GM21576 (cell line): ENCODE measurements around the gene F12.
"Not testable (repeated sequence)": the region's sequence is repeated elsewhere in the genome, so short reads cannot be mapped to it uniquely, and the experiment has no call there.

ENCODE experiments used
- ATAC-seq: cut with Tn5 transposase; IDR thresholded peaks from one replicate; pipeline ENCODE4 v1.9.1; 2021; ENCODE audit warnings: mild to moderate bottlenecking, moderate library complexity; ENCODE audit not compliant: unreplicated experiment

Gene F12

DNA sequence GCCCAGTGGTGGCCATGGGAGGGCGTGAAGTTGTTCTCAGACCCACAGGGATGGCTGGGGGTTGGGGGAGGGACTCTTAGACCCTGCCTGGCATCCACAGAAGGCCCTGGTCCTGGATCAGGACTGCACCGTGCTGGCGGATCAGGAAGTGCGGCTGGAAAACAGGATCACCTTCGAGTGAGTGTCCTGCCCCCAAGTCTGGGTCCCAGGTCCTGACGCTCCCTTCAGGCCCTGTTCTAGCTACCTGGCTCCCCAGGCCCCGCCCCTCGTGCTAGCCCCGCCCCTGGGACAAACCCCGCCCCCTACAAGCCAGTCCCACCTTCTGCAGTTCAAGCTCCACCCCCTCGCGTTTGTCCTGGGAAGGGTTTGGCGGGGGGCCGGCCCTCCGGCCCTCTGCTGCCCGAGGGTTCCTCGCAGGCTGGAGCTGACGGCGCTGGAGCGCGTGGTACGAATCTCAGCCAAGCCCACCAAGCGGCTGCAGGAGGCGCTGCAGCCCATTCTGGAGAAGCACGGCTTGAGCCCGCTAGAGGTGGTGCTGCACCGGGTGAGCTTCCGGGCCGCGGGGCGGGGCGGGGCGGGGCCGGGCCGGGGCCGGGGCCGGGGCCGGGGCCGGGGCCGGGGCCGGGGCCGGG, 38.8 kb downstream of the F12 start:
- peak; percentile 50 for ATAC-seq

DNA sequence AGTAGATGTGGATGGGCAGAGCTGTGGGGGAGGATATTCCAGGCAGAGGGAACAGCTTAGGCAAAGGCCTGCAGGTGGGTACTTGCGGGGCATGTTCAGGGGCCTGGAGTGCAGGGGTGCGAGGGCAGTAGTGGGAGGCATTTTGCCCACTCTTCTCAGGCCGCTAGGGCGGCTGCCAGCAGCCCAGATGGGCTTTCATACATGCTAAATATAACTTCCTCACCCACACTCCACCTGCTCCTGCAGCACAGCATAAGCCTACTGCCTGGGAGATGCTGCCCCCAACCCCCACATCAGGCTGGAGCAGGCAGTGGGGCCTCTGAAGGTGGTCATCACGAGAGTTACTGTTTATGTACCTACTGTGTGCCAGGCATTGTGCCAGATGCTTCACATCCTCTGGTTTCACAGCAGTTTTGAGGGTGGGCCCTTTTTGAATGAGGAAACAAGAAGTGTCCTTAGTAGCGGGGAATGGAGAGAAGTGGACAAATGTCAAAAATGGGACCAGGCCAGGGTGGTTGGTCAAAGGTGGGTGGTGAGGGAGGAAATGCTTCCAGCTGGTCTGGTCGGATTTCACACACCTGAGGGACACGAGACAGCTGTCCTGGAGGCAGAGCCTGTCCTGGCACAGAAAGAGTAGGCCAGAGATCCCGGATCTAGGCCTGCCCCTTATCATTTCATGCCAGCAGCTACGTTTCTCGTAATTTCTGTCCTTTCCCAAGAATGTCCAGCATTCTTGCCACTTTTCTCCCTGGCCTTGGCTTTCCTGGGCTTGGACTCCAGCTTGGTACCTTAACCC, 39.5 kb downstream of the F12 start:
- no peak for ATAC-seq

DNA sequence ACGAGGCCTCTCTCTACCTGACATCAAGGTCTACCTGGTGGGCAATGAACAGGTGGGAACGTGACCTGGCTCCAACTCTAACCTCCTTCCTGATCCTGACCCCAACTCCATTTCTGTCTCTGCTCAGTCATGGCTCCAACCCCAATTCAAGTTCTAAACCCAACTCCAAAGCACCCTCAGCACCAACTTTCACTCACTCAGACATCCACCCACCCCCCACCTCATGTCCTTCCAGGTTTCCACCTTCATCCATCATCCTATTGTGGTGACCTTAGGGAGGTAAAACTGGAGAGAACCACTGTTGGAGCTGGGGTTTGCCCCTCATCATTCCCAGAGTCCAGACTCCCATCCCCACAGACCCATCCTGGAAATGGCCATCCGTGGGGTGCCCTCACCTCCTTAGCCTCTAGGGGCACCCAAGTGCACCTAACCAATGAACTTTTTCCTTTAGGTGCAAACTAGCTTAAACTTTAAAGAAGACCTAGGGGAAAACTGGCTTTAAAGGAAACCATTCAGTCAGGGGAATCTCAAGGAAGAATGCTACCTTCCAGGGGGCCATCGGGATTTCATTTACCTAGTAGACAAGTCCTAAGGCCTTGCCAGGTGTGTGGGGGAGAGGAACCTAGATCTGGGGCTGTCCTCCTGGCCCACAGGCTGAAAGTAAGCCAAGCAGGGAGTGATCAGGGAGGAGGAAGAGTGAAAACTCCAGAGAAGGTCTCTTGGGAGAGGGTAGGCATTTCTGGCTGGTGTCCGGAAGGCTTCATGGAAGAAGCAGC, 40.3 kb downstream of the F12 start:
- no peak for ATAC-seq

DNA sequence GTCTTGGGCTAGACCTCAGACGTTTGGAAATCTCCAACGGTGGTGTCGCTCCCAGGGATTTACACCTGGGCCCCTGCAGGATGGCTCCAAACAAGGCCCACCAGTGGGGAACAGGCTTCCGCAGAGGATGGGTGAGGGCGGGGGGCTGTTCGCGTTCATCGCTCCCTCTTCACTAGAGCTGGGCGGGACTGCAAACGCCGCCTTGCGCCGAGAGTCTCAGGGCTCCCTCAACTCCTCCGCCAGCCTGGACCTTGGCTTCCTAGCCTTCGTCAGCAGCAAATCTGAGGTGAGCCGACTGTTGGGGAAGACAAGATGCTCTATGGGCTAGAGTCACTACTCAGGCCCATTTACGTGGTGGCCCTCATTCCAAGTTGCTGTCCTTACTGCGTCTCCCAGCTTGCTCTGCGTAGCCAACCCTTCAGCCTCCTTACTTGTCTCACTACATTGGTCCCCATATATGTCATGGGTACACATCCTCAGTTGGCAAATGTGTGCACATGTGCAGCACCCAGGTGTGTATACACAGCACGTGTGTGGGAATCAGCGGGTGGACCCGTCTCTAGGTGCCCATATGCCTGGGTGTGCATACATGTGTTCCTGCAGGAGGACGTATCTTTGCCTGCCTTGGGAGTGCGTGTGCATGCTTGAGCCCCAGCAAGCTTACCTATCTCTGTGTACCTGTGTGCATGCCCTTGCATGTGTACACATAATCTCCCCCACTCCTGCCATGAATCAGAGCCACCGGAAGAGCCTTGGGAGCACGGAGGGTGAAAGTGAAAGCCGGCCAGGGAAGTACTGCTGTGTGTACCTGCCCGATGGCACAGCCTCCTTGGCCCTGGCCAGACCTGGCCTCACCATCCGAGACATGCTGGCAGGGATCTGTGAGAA, 41.1 kb downstream of the F12 start:
- ATAC-seq = no peak

DNA sequence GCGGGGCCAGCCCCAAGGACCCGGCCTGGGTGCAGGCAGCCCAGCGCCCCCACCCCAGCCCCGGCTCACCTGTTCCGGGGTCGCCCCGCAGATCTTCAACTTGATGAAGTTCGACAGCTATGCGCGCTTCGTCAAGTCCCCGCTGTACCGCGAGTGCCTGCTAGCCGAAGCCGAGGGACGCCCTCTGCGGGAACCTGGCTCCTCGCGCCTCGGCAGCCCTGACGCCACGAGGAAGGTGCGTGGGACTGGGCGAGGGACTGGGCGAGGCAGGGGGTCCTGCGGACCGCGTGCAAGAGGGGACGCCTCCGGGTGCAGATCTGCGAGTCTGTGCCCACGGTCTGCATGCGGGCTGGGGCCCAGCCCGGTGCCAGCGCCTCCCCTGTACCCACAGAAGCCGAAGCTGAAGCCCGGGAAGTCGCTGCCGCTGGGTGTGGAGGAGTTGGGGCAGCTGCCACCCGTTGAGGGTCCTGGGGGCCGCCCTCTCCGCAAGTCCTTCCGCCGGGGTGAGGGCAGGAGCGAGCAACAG, 42.0 kb downstream of the F12 start:
- no peak for ATAC-seq

DNA sequence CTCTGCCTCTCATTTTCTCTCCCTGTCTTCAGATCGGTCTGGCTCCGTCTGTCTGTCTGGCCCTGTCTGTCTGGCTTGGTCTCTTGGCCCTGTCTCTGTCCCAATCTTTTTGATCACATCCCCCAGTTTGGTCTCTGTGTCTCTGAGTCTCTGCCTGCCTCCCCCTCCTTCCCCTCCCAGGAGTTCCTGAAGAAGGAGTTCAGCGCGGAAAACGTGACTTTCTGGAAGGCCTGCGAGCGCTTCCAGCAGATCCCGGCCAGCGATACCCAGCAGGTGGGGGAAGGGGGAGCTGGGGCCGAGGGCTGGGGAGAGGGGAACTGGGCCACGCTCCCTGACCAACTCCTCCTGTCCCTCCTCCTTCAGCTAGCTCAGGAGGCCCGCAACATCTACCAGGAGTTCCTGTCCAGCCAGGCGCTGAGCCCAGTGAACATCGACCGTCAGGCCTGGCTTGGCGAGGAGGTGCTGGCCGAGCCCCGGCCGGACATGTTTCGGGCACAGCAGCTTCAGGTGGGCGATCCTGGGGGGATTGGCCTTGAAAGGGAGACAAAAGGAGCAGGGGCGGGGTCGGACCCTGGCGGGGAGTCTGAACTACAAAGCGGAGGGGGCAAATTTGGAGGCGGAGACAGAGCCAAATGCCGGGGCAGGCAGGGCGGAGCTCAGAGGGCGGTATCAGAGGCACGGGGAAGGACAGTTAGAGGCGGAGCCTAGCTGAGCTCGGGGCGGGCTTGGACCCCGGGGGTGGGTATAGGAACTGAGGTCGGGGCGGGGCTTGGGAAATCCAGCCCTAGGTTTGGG, 42.6 kb downstream of the F12 start:
- no peak for ATAC-seq

DNA sequence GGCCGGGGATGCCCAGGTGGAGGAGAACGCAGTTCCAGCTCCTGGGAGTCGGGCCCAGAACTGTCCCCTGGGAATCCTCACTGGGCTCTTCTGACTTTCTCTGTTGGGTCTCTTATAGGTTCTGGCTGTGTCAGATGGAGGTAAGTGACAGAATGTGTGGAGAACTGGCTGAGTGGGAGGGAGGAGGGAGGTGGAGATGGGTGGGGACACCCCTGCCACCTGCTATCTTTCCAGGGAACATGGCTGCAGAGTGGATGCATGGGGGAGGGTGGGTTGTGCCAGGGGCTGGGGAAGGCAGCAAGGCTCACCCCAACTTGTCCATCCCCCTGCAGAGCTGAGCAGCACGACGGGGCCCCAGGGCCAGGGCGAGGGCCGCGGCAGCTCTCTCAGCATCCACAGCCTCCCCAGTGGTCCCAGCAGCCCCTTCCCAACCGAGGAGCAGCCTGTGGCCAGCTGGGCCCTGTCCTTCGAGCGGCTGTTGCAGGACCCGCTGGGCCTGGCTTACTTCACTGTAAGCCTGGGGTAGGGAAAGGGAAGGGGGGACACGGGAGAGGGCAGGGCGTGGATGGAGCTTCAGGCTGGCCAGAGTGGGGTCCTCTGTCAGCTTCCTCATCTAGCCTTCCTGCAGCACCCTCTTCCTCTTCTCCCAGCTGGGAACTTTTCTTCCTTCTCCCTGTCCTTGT, 43.4 kb downstream of the F12 start:
- no peak for ATAC-seq

DNA sequence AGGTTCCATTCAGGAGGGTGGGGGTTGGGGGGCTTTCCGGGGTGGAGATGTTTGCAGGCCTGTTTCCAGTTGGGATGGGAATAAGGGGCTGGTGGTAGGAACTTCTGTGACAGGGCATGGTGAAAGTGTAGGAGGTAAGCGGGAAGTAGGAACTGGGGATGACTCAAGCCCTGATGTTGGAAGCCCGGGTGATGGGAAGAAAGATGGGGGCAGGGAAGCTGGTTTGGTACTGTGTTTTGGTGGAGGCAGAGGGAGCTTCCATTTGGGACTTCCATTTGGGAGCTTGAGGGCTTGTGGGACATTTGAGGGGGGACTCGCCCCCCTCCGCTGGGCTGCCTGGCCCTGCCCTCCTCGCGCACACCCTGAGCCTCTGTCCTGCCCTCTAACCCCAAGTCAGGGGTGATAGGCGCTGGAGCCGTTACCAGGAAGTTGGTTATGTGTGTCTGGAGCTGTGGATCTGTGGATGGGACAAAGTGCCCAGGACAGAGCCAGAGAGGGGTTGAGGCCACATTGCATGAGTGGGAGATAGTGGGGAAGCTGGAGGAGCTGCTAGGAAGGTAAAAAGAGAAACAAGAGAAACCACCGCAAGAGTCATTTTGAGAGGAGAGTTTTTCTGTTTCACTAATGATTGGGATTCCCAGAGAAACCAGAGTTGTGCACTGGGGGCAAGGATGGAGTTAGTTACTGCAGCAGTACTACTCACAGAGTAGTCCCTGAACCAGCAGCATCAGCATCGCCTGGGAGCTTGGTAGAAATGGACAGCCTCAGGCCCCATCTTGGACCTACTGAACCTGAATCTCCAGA, 45.0 kb downstream of the F12 start:
- ATAC-seq = peak; percentile 33

DNA sequence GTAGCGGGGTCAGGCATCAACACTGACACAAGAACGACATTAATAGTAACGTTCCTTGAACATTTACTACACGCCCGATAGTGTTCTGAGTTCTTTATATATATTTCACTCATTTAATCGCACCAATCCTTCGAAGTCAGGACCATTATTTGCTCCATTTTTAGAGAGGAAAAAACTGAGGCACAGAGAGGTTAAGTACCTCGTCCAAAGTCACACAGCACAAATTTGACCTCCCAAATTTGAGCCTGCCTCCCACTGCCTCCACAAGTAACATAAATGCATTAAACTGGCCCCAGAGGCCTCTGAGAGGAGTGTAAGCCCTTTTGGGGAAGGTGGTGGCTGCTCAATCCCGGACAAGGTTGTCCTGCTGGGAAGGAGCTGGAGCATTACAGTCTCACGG, 45.8 kb downstream of the F12 start:
- ATAC-seq = no peak

DNA sequence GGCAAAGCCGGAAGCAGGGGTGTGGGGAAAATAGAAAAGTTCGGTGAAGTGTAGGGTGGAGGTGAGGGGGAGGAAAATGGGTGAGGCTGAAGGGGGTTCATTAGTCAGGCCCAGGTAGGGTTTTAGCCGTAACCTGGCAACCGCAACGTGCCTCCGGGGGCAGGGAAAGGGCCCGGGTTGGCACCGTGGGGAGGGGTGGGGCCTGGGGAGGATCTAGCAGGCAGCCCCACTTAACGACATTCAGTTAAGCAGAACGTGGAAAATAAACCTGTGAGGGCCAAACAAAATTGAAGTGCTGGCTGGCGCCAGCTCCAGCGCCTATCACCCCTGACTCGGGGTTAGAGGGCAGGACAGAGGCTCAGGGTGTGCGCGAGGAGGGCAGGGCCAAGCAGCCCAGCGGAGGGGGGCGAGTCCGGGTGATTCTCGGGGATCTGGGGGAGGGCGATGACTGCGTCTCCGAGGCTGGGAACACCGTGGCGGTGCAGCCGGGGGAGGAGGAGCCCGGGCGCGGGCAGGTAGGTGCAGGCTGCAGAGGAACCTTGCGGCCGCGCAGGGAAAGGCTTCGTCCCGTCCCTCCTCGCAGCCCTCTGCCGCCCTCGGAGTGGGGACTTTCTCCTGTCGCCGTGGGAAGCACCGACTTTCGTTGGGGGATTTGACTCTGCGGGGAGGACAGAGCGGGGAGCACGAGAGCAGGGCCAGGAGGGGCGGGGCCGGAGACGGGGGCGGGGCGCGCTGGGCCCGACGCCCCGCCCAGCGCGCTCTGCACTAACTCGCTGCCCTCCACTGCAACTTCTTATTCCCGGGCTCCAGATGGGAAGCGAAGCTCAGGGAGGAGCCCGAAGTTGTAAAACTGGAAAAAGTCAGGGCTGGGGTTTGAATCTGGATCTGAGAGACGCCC, 46.5 kb downstream of the F12 start:
- no peak for ATAC-seq

DNA sequence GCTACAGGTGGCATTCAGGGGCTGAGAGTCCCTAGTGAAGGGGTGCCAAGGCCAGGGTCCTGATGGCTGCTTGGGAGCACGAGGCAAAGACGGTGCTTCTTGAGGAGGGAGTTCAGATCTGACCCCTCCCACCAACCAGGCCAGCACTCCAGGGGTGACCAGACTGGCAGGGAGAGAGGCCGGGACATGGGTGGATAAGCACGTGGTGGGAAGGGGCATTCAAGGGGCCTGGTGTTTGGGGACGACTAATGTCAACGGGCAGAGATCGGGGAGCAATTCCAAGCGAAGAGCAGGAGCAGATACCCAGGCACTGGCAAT, 47.1 kb downstream of the F12 start:
- ATAC-seq = no peak

DNA sequence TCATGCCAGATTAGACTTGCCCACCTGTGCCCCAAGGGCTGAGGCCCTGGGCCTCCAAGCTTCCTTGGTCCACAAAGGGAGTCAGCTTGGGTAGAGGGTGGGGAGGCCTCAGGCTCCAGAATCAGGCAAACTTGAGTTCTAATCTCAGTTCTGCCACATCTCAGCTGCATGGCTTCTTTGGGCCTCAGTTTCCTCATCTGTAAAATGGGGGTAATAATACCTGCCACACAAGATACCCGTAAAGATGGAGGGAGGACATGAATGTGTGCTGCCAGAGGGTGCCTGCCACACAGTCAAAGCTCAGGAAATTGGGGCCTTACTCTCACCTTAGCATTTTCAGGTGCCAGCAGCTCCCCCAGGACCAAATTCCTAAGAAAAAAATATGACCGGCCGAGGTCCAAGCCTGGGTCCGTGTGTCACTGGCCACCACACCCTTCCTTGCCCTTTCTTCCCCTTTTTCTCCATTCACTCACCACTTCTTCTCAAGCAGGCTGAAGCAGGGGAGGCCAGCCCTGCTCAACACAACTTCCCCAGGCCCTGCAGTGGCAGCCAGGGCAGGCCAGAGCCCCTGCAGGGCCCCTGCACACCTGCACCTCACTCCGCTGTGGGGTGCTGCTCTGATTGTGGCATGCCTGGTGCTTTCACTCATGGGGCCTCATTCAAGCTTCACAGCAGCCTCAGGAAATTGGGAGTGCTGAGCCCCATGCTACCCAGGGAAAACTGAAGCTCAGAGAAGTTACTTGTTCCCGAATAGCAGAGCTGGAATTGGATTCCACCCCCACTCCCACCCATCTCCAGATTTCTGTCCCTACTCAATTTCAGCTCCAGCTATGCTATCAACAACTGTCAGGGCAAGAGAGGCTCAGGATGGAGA, 47.7 kb downstream of the F12 start:
- ATAC-seq = no peak

DNA sequence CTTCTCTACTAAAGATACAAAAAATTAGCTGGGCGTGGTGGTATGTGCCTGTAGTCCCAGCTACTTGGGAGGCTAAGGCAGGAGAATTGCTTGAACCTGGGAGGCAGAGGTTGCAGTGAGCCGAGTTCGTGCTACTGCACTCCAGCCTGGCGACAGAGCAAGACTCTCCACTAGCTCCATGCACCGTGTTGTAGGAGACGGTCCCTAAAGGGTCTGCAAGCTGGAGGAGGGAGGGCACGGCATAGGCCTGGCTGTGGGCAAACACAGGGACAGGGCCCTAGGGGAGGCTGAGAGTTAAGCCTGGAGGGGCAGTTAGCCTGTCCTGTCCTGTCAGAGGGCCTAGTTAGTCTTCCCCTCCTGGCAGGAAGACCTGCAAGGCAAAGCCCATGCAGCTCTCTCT, 48.6 kb downstream of the F12 start:
- not testable (repeated sequence) for ATAC-seq

DNA sequence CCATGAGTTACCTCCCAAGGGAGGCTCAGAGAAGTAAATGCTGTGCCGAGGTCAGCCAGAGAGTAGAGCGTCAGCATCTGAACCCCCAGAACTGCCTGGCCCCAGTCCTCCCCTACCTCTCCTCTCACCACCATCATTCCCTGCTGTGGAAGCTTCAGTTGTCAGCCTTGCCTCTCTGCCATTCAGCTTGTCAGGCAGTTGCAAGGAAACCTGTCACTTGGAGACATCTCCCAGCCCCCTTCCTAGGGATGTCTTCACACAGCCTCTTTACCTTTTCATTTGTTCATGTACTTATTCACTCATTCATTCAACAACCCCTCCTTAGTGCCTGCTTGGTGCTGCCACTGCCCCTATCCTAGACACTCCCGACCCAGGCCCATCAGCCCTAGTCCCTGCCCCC, 49.5 kb downstream of the F12 start:
- no peak for ATAC-seq

DNA sequence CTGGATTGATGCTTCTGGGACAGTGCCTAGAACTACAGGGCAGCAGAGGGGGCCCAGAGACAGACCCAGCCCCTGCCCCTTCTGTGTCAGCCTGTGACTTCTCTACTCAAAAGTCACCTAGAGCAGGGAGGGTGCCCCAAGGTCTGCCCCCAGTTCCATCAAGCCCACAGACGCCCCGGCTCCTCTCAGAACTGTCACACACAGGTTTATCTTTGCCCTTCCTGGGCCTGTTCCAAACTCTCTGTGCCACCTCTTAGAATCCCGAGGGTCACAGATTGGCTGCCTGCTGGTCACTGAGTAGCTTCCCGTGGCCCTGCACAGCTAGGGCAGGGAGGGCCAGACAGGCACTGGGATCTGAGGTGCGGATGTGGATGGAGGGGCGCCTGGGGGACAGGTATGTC, 49.9 kb downstream of the F12 start:
- ATAC-seq = no peak

DNA sequence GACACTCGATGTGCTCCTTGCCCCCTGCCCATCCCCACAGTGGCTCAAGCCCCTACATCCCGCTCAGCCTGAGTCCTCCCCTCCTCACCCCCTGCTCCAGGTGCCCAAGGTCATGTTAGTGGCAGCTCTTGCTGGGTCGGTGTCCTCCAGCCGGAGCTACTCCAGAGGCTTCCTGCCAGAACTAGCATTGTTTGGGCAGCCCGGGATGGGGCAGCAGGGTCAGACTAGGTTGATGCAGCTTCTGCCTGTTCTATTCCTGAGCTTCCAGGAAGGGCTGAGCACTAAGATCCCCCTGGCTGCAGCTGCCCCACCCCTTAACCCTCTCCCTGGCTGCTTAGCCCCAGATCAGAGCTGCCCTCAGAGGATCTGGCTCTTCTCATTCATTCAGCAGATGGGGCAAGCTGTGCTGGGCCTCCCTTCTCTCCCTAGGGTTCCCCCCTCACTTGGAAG, 51.0 kb downstream of the F12 start:
- peak; percentile 4 for ATAC-seq
